Activated naive CD4-positive, alpha-beta T cell treated with anti-CD3 and anti-CD28 coated beads, Interleukin-2, amount 50 U/mL, for 16 hours (primary cell): ENCODE measurements around the gene NFYB.
A peak's percentile ranks its signal among the peaks of the same experiment; 100 is the strongest.
"Not testable (repeated sequence)": the region's sequence is repeated elsewhere in the genome, so short reads cannot be mapped to it uniquely, and the experiment has no call there.

ENCODE experiments used
- DNase-seq: peaks from one replicate; pipeline ENCODE4 v3.0.0-alpha.2; 2020

The NFYB gene

DNA sequence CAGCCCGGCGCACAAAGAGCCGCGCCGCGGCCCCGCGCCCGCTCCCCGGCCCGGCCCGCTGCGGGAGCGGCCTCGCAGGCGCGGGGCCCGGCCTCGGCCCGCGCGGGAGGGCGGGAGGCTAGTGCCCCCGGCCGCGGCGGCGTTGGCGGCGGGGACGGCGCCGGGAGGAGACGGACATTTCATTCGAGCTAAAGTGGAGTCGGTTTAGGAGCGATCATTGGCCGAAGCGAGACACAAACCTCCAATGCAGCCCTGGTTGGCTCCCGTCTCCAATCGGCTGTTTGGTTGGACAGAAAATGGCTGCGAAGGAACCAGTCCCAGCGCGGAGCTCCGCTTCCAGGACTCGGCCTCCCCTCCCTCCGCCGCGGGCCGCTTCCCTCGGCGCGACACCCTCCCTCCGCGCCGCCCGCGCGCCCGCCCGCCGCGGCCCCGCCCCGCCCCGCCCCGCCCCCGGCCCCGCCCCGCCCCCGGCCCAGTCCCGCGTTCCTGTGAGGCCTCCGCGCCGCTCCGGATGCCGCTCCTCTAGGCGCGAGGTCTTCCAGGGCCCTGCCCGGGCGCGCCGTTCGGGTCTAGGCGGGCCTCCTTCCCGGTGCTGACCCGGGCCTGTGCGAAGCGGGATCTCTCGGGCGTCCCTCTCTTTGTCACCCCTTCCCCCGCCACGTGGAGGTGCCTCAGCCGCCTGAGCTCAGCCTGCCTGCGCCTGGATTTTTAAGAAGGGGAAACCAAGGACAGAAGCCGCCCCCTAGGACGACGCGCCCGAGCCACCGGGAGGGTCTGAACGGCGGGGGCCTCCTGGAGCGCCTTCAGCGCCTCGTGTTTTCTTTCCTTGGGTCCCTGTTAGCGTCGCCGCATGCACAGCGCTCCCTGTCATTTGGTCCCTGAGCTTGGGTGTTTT is at the start of gene NFYB:
NFYB (minus strand) TSS at position 309 of the 895 bp plus-strand sequence. CDS start 2,757 bp downstream, outside the sequence.
- DNase-seq: peak; percentile 89

DNA sequence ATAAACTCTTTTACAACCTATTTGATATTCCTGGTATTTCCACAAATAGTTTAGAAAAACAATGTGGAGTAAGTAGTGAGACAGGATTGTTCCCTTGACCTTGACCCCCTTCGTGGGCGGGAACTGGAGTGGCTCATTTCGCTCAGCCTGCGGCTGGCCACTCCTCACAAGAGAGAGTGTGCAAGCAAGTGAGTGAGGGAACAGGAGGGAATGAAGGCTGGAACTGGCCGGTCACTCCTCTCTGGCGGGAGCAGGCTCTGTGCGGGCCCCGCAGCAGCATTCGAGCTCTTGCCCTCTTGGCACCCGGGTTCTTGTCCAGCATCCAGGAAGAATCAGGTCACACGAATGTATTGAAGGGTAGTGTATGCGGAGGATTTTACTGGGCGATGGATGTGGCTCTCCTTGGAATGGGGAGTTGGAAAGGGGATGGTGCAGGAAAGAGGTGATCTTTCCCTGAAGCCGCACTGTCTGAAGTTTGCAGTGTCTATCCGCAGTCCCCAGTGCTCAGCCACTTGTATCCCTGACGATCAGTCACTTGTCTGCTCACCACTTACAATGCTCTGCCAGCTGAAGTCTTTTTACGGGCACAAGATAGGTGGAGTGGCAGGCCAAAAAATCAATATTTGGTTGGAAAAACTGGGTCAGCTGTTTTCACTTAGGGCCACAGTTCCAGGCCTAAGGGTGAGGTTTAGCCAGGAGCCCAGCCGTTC is 49.6 kb upstream of the NFYB start:
- no peak for DNase-seq

DNA sequence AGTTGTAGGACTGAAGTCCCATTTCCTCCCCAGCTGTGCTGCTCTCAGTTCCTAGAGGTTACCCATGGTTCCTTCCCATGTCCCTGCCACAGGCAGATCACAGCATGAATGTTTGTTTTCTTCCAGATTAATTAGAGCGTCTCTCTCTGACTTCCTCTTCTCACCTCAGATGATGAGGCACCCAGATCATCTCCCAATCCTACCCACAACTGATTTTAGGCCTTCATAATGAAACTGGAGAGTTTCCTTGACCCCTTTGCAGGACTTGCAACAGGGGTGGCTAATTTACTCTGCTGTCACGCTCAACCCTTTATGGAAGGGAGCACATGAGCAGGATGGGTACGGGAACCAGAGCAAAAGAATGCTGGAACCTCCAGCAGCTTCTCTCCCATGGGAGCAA is 45.4 kb upstream of the NFYB start:
- no peak for DNase-seq

DNA sequence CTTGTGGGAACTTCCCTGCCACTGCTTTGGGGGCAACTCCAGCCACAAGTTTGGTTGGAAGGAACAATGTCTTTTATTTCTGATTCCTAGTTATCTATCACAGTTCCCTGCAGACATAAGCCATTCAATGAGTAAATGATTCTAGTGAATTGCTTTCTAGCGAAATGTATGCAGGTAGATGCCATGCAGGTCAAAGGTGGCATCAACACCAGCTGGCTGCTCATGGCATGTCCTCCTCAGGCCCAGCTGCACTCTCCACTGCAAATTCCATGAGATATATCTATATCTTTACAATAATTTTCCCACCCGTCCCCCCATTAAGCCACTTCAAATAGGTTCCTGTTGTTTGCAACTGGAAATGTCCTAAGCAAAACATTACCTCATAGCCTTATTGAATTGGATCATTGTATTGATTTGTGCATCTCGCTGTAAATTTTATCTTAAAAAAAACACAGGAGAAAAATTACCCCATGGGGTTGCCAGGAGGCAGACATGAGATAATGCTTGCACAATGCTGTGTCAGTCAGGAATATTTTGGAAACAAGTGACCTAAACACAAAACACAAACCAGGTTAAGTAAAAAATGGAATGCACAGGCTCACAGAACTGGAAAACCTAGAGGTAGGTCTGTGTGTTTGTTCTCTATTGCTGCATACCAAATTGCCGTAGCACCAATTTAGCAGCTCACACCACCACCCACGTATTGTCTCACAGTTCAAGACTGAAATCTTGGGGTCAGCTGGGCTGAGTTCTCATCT is 44.8 kb upstream of the NFYB start:
- no peak for DNase-seq

GRCh38 chr12:104182144-104182543 is 44.1 kb upstream of the NFYB start:
- DNase-seq: no peak

DNA sequence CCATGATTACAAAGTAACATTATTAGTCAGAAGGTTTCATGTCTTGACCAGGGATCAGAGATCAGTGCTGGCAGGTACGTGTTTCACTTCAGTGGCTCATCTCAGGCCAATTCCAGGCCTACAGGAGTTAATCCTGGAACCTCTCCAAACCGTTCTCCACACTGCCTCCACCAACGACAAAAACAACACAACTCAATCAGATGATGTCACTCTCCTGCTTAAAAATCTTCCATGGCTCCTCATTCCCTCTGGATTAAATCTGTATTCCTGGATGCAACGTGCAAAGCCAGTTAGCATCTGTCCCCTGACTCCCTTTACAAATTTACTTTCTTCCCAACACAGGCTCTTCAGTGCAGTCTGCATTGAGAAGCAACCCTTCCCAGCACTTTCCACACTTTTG is 43.3 kb upstream of the NFYB start:
- DNase-seq: no peak

DNA sequence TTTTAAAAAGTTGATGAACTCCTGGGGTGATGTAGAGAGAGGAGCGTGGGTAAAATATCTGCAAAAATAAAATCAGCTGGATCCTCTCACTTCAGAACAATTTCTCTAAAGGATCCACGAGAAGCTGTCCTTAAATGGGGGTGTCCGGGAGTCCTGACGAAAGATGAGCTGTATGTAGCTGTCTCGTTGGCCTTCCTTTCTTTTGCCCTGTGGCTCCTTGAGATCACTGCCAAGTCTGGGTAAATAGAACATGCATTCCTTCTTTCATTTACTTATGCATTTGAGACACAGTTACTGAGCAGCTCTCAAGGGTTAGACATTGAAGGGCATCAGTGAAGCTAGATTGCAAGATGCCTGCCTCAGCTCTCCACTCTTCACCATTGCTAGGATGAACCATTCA is 42.4 kb upstream of the NFYB start:
- DNase-seq: no peak

DNA sequence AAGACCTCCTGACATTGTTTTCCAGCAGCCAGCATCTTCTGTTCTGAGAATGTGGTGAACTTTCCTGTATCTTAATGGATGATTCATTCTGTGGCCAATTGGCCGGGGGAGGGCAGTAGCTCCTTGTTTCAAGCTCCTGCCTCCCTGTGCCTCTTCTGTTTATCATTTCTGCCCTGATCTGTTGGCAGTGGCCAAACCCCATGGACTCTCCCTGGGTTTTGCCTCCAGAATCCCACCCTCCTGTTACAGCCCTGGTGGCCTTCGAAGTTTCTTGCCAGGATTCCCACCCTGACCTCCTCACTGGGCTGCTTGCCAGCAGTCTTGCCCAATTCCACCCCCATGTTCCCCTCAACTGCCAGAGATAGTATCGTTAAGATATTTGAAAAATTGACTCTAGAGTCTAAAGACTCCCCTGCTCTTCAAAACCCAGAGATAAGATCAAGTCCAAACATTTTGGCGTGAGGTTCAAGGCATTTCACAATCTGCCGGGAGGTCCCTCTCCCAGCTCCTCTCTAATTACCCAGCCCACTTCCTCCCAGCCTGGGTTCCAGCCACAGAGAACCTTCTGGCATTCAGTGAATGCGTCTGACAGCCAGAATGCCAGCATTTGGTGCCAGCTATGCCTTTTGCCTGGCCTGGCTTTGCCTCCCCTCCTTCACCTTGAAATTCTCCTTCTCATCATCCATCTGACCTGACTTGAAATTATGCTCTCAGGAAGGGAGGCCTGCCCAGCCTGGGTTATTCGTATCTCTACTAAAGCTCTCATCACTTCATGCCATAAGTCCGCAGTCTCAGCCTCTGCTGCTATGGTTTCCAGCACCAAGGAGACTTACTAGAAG is 39.9 kb upstream of the NFYB start:
- DNase-seq: no peak

DNA sequence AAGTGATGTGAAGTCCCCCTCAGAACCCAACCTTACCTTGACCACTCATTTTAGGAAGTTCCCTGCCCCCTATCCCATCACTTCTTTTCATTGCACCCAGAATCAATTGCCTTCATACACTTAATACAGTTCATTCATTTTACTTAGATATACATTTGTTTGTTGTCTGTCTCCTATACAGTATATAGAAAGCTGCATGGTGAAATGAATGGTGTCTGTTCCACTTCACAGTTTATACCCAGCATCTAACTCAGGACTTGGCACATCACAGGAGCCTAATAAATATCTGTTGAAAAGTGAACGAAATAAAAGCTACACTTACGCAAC is 39.3 kb upstream of the NFYB start:
- DNase-seq: no peak

DNA sequence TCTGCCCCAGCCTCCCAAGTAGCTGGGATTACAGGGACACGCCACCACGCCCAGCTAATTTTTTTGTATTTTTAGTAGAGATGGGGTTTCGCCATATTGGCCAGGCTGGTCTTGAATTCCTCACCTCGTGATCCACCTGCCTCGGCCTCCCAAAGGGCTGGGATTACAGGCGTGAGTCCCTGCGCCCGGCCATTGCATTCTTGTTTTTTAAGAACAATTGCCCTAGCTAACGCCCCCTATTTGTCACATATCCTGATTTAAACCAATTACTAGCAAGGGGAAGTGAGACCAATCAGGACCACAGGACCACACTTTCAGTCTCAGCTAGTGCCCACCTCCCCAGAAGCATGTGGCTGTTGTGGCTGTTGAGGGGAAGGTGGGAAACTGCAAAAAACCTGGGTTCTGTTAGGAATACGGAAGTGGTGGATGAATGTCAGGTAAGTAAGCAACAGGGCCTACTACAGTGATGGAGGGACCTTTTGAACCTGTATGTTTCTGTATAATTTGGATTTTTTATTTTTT is 37.8 kb upstream of the NFYB start:
- DNase-seq: no peak

DNA sequence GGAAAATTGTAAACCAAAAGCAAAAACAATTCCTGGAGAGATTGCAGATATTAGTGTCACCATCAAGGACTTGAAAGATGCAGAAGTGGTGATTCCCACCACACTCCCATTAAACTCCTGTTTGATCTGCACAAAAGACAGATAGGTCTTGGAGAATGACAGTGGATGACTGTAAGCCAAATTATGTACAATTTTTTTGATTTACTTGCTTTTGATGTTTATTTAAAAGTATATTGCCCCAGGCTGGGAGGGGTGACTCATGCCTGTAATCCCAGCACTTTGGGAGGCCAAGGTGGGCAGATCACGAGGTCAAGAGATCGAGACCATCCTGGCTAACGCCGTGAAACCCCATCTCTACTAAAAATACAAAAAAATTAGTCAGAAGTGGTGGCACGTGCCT is 35.8 kb upstream of the NFYB start:
- DNase-seq: not testable (repeated sequence)

- no peak for DNase-seq
These were observed 34.5 kb upstream of the NFYB start for GRCh38 chr12:104172570-104172947.

DNA sequence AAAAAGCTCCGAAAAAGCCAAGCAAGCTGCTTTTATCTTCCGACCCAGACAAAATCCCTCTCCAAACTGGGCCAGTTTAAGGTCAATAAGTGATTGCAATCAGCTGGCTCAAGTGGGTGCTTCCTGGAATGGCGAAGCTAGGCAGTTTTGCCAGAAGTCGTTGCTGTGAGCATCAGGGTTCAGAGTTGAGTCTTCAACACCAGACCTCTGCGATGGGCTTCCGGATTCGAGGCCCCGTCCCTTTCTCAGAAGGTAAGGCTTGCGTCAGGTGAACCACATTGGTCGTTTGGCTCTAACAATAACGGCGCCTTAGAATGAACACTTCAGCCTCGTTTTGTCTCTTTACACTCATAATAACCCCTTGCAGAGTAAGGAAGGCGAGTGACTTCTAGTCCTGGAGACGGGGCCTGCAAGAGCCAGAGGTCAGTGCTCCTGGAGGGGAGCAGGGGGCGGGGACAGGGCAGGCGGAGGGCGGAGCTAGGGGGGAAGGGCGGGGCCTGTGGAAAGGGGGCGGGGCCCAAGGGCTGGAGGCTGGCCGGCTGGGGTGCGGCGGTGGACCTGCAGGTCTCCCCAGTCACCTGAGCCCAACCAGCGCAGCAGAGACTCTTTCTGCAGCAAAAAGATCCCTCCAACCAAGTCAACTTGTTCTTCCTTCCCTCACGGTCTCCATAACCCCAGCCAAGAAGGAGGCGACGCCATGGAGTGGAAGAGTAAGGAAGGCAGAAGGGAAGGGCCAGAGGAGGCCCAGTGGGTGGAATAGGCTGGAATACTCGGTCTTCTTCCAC is 34.0 kb upstream of the NFYB start:
- DNase-seq: no peak

GRCh38 chr12:104168596-104168995 is 30.6 kb upstream of the NFYB start:
- no peak for DNase-seq

DNA sequence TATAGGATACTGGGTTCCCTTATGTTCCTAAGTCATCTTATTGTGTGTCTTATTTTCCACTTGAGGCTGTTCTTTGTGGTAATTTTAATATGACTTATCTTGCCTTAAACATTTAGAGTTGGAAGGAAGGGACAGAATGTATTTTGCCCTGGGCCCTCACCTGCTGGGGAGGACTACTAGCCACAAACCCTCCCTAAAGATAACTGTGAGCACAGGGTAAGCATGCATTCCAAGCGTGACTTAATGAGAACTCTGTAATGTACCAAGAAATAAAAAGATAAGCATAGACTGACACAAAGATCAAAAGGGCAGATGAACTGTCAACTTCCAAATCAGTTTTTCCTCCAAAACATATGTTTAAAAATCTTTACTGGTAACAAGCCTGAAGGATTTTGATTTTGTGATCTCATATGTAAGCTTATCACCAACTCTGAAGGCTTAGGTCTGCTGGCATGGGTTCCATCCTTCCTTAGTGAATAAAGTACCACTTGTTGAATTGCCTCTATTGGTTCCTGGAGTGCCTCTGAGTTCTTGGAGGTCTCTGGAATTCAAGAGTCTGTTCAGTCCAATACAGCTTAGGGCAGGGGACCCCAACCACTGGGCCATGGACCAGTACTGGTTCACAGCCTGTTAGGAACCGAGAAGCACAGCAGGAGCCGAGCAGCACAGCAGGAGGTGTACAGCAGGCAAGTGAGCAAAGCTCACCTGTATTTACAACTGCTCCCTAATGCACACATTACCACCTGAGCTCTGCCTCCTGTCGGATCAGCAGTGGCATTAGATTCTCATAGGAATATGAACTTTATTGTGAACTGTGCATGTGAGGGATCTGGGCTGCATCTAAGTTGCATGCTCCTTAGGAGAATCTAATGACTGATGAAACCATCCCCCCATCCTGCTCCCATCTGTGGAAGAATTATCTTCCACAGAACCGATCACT is 29.8 kb upstream of the NFYB start:
- no peak for DNase-seq

DNA sequence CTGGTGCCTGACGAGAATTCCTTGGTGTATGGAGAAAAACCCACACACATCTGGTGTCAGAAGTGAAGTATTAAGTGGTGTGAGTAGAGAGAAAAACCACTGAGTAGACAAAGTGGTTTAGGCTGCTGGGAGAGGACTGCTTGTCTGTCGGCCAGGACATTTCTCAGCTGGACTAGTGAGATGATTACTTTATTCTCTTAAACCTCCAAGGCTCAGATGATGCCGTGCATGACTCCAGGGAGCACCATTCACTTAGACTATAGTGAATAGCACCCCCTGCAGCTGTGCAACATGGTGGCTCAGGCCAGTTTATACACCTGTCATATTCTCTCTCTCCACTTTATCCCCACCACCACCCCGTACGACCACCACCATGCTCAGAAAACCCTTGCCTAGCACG is 28.5 kb upstream of the NFYB start:
- no peak for DNase-seq

DNA sequence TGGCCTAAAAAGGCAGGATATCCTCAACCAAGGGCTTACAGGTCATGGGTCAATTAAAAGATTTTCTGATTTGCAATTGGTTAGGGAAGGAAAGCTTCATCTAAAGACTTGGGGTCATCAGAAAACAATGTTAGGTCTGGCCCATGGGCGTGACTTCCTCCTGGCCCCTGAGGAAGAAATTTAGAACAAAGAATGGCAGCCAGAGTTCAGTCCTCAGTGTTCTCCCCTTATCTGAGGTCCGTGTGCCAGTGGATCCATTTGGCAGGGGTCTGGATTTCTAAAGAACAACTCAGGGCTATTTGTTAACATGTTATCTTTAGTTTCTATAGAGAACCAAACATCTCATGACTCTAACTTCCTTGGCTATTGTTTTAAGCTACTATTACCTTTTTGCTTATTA is 27.8 kb upstream of the NFYB start:
- no peak for DNase-seq

- no peak for DNase-seq
These were observed 26.6 kb upstream of the NFYB start for GRCh38 chr12:104164634-104165033.

GRCh38 chr12:104163631-104164030 is 25.6 kb upstream of the NFYB start:
- DNase-seq: no peak

GRCh38 chr12:104163028-104163427 is 25.0 kb upstream of the NFYB start:
- DNase-seq: not testable (repeated sequence)
